Endodermal cell (in vitro differentiated cells): ENCODE measurements around the gene KIRREL3. TPM values are rescaled to one million over a fixed set of nuclear protein-coding genes. Genes with fewer than 3 reads are reported as not detected.

Source experiments
- DNase-seq: peaks from one replicate; pipeline ENCODE4 v3.0.0-alpha.2; 2017
- H3K27ac ChIP-seq: 2 replicates; pipeline ENCODE4 v1.5.1; 2013; ENCODE audit warnings: mild to moderate bottlenecking, low read depth, low read length, moderate library complexity
- H3K27me3 ChIP-seq: 2 replicates; pipeline ENCODE4 v1.6.1; 2013; ENCODE audit warnings: mild to moderate bottlenecking, low read length, moderate library complexity; ENCODE audit not compliant: insufficient read depth, control insufficient read depth, poor library complexity, severe bottlenecking
- H3K36me3 ChIP-seq: 2 replicates; pipeline ENCODE4 v1.7.0; 2013; ENCODE audit warnings: mild to moderate bottlenecking, low read length, moderate library complexity; ENCODE audit not compliant: control insufficient read depth, insufficient read depth
- H3K4me1 ChIP-seq: one replicate; pipeline ENCODE4 v1.7.0; 2013; ENCODE audit warnings: low read length; ENCODE audit not compliant: control insufficient read depth, insufficient read depth
- H3K4me3 ChIP-seq: 2 replicates; pipeline ENCODE4 v1.5.1; 2013; ENCODE audit warnings: mild to moderate bottlenecking, low read length, moderate library complexity
- H3K9ac ChIP-seq: 2 replicates; pipeline ENCODE4 v1.6.1; 2013; ENCODE audit warnings: mild to moderate bottlenecking, low read length, moderate library complexity; ENCODE audit not compliant: poor library complexity, severe bottlenecking; ENCODE audit errors: extremely low read depth
- H3K9me3 ChIP-seq: 2 replicates; pipeline ENCODE4 v1.6.1; 2013; ENCODE audit warnings: mild to moderate bottlenecking, low read length, moderate library complexity; ENCODE audit not compliant: control insufficient read depth
- H3K27ac Mint-ChIP-seq: 2 replicates; pipeline ENCODE4 v1.8.0; 2020; ENCODE audit warnings: mixed read lengths
- H3K27me3 Mint-ChIP-seq: 2 replicates; pipeline ENCODE4 v1.8.0; 2021; ENCODE audit warnings: mild to moderate bottlenecking, mixed read lengths; ENCODE audit not compliant: insufficient read depth
- H3K36me3 Mint-ChIP-seq: 2 replicates; pipeline ENCODE4 v1.8.0; 2020; ENCODE audit warnings: low read depth, mixed read lengths
- H3K4me1 Mint-ChIP-seq: 2 replicates; pipeline ENCODE4 v1.8.0; 2020; ENCODE audit warnings: mixed read lengths
- H3K4me3 Mint-ChIP-seq: 2 replicates; pipeline ENCODE4 v1.8.0; 2020; ENCODE audit warnings: mild to moderate bottlenecking, moderate library complexity, mixed read lengths
- H3K9me3 Mint-ChIP-seq: 2 replicates; pipeline ENCODE4 v1.8.0; 2020; ENCODE audit warnings: mild to moderate bottlenecking, mixed read lengths
- CTCF ChIP-seq: fragments of 200-600 bp; sonication (generic); conservative IDR thresholded peaks from 2 replicates; pipeline ENCODE4 v1.5.0; 2021; ENCODE audit warnings: antibody characterized with exemption, mild to moderate bottlenecking
- WGBS, 2 experiments: methylation state at CpG; one replicate each; pipeline versions ENCODE4 v1.1.5 to v1.1.7; 2013; ENCODE audit warnings: missing lambda C conversion rate in 2 of 2, mixed read lengths in 1 of 2; ENCODE audit not compliant: insufficient coverage in 1 of 2, insufficient read length in 1 of 2; 5-methylcytosine and 5-hydroxymethylcytosine counted together
- total RNA-seq, 2 donors: library from RNA; stranded (reverse); fragmentation: NEBNext Ultra II Directional in 1 of 2; extraction: Animal tissue kit (Norgen Biotek cat#: 25700) in 1 of 2; gene quantifications; 2 replicates in 1 of 2; 3 replicates in 1 of 2; pipeline ENCODE4 v1.2.1, GENCODE V29; 2021

The KIRREL3 gene
- total RNA-seq, 2 donors from 2014 or later = 1.1 to 1.4 TPM

DNA sequence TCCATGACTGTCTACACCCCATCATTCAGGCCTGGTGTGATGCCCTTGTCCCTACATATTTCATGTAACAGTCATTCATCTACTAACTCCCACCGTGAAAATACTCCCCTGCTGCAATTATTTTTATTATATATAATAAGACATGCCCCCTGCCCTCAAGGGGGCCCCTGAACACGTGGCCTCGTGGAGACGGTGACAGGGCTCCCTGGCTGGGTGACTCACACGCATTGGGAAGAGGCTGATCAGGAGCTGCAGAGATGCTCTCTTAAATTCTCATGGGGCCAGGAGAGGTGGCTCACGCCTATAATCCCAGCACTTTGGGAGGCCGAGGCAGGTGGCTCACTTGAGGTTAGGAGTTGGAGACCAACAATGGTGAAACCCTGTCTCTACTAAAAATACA is 556.5 kb downstream of the KIRREL3 start:
- H3K27ac ChIP-seq = no peak overlapping the region
- WGBS, 2 experiments = 90 to 91% methylated on average over 5 to 6 of the region's 7 CpGs
- H3K4me1 ChIP-seq = peaks cover 9% of the 10 kb centered on the region
- Mint-ChIP-seq H3K4me3 (no peak overlapping the region), H3K27ac (no peak overlapping the region), H3K4me1 (peaks cover 15% of the 10 kb centered on the region), H3K27me3 (peaks cover 2% of the 10 kb centered on the region), H3K9me3 (no peaks in the 10 kb centered on the region), H3K36me3 (no peaks in the 10 kb centered on the region)
- TF ChIP-seq CTCF = no peak
- H3K27me3 ChIP-seq = no peaks in the 10 kb centered on the region
- no peaks in the 10 kb centered on the region for H3K36me3 ChIP-seq
- no peak overlapping the region for H3K9ac ChIP-seq
- no peak overlapping the region for H3K4me3 ChIP-seq
- DNase-seq = no peak
- H3K9me3 ChIP-seq = no peaks in the 10 kb centered on the region

DNA sequence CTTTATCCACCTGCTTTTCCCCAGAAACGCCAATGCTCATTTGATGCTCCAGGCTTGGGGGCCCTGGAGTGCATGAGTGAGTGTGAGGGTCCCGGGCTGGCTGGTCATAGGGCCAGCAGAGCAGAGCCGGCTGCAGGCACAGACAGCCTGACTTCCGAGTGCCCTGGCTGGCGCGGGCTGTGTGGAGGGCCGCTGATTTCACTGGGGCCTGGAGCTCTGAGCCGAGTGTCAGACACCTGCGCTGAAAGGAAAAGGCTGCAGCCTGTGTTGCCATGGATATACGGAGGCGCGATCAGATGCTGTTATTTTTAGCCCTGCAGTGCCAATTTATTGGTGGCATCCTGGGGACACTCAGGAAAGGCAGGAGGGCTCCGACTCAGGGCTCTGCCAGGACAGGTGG is 557.5 kb downstream of the KIRREL3 start:
- Mint-ChIP-seq H3K27me3 (peaks cover 2% of the 10 kb centered on the region), H3K4me3 (no peak overlapping the region), H3K27ac (no peak overlapping the region), H3K4me1 (peaks cover 15% of the 10 kb centered on the region), H3K36me3 (no peaks in the 10 kb centered on the region), H3K9me3 (no peaks in the 10 kb centered on the region)
- H3K27me3 ChIP-seq = no peaks in the 10 kb centered on the region
- peaks cover 9% of the 10 kb centered on the region for H3K4me1 ChIP-seq
- no peaks in the 10 kb centered on the region for H3K36me3 ChIP-seq
- H3K4me3 ChIP-seq = no peak overlapping the region
- WGBS, 2 experiments = 79 to 87% methylated on average over 11 to 13 of the region's 13 CpGs
- no peak for TF ChIP-seq CTCF
- H3K9me3 ChIP-seq = no peaks in the 10 kb centered on the region
- H3K9ac ChIP-seq = no peak overlapping the region
- no peak overlapping the region for H3K27ac ChIP-seq
- no peak for DNase-seq

- no peaks in the 10 kb centered on the region for H3K36me3 Mint-ChIP-seq
- Histone ChIP-seq H3K36me3 (no peaks in the 10 kb centered on the region), H3K4me3 (no peak overlapping the region), H3K27ac (no peak overlapping the region), H3K9me3 (no peaks in the 10 kb centered on the region), H3K4me1 (peaks cover 9% of the 10 kb centered on the region), H3K9ac (no peak overlapping the region), H3K27me3 (no peaks in the 10 kb centered on the region)
- H3K27ac Mint-ChIP-seq = no peak overlapping the region
- H3K4me1 Mint-ChIP-seq = peaks cover 15% of the 10 kb centered on the region
- H3K27me3 Mint-ChIP-seq = no peaks in the 10 kb centered on the region
- no peak overlapping the region for H3K4me3 Mint-ChIP-seq
- TF ChIP-seq CTCF = peak; percentile 98
- 12 to 20% methylated on average over 7 to 21 of the region's 21 CpGs for WGBS, 2 experiments
- peak; percentile 99 for DNase-seq
- H3K9me3 Mint-ChIP-seq = no peaks in the 10 kb centered on the region
Measured at GRCh38 chr11:126440792-126441514, 559.6 kb downstream of the KIRREL3 start.
